K562 treated with DMSO at 1 percent for 24 hours (cell line): ENCODE data around the gene PCGF2. TPM values are rescaled to one million over a fixed set of nuclear protein-coding genes. Genes with fewer than 3 reads are reported as not detected.

Source experiments
- total RNA-seq: library from RNA; unstranded; fragments of 300-600 nt; gene quantifications from 2 replicates; pipeline ENCODE4 v1.2.3, GENCODE V29; 2022; ENCODE audit warnings: low read depth; ENCODE audit not compliant: insufficient read depth

Gene PCGF2
- 25.8 and 28.1 TPM in 2 replicates for total RNA-seq

GRCh38 chr17:38748149-38748891, at the start of gene PCGF2:
Gene PCGF2, minus strand, starts transcription at chr17:38748336. Its CDS starts 7,934 bp downstream, at chr17:38740402.

DNA sequence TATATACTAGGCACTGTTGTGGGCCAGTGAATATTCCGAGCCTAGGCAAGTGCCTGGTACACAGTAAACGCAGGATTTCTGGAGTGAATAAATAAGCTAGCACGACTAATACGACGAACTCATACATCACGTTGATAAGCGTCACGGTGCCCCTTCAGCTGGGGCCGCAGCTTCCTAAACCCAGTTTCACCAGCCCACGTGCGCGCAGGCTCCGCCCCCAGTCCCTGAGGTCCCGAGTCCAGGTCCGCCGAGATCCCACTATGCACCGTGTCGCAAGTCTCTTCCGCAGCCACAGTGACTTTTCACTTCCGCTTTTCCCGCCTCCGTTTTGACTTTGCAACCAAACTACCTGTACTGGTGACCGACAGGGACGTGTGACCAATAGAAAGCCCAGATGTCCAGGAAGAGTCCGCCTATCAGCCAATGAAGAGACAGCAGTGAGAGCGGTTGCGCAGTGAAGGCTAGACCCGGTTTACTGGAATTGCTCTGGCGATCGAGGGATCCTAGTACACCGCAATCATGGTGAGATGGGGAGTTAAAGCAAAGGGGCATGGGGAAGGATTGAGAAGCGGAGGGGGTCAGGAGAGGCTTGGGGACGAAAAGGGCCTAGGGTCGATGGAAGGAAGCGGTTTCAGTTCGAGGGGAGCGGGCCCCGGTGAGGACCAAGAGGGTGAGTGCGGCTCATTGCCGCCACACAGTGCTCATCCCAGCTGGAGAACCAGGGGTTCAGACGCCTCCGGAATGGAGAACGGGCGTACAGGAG, 4.4 kb upstream of the PCGF2 start, which contains the start of gene PSMB3:
Gene PSMB3, plus strand, starts transcription at position 434 of the 763 bp plus-strand sequence. Its CDS starts 86 bp downstream, at position 520.

GRCh38 chr17:38729886-38730525, 18.1 kb downstream of the PCGF2 start, which contains the start of gene CISD3:
Gene CISD3, plus strand, starts transcription at chr17:38730341. Its CDS starts 18 bp downstream, at chr17:38730359.

DNA sequence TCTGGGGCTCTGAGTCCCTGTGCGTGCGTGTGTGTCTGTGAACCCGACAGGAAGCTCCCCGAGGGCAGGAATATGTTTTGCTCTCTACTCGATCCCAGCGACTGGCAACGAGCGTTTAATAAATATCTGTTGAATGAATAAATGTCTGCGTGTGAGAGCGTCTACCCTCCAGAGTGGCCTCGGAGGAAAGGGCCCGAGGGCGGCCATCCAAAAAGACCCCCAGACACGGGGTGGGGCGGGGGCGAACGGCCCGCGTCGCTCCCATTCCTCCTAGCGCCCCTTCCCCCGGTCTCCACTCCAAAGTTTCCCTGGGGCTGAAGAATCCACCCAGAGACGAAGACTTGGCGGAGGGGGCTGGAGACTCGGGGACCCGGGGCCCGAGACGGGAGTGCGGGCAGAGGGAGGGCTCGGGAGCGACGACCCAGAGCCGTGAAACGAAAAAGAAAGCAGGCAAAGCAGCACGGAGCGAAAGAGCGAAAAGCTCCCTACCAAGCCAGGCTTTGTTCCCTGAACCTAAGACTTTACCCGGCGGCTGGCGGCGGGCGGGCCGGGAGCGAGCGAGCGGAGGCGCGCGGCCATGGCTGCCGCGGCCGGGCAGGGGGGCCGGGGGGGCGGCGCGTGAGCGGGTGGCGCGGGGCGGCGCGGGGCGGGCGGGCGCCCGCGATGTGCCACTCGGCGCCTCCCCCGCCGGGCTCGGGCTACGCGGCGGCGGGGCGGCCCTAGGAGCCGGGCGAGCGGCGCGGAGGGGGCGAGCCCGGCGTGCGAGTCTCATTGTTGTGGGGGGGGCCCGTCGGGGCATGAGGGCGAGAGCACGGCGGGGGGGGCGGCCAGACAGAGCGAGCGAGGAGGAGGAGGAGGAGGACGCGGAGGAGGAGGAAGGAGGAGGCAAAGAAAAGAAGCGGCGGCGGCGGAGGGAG, 43.3 kb downstream of the PCGF2 start, which contains the start of gene MLLT6:
Gene MLLT6, plus strand, starts transcription at position 668 of the 917 bp plus-strand sequence. CDS start 360 bp downstream, outside the sequence.

Other genes with a start within 250 kb of the PCGF2 start
- gene SRCIN1, start 142.4 kb downstream of the PCGF2 start, total RNA-seq: 0.46 and 0.64 TPM in 2 replicates
- 4.2 and 4.4 TPM in 2 replicates for gene EPOP, start 73.4 kb downstream of the PCGF2 start, total RNA-seq
- 34.4 and 38.4 TPM in 2 replicates for gene MLLT6, start 43.1 kb downstream of the PCGF2 start, total RNA-seq
- 23.2 and 25.1 TPM in 2 replicates for gene CISD3, start 18.0 kb downstream of the PCGF2 start, total RNA-seq
- 444 and 497 TPM in 2 replicates for gene PSMB3, start 4.4 kb upstream of the PCGF2 start, total RNA-seq
- 25.7 and 37.8 TPM in 2 replicates for gene PIP4K2B, start 51.2 kb upstream of the PCGF2 start, total RNA-seq
- 9.3 and 11.8 TPM in 2 replicates for gene CWC25, start 77.0 kb upstream of the PCGF2 start, total RNA-seq
- gene RPL23, start 105.4 kb upstream of the PCGF2 start, total RNA-seq: 2,463 and 2,696 TPM in 2 replicates
- 154 and 166 TPM in 2 replicates for gene LASP1, start 121.7 kb upstream of the PCGF2 start, total RNA-seq
- not detected in 2 replicates for gene FBXO47, start 219.1 kb upstream of the PCGF2 start, total RNA-seq